ENCODE data around the gene MYBPC3. TPM values are rescaled to one million over a fixed set of nuclear protein-coding genes. Genes with fewer than 3 reads are reported as not detected.

The MYBPC3 gene
- polyA plus RNA-seq, 3 donors, result 0.03 to 7.8 TPM; not detected in 1

- peaks cover 88 to 100% of the 10 kb centered on the region in 2 donors for H3K36me3 Mint-ChIP-seq
Measured at GRCh38 chr11:47302853-47303252, 49.6 kb downstream of the MYBPC3 start.

GRCh38 chr11:47299078-47299477, 53.4 kb downstream of the MYBPC3 start:
- Histone ChIP-seq H3K4me2 (replicated peaks; ENCODE audit: extremely low read depth, low read length, poor library complexity, severe bottlenecking) (no peak overlapping the region), H3K36me3 (replicated peaks in 1 of 2; ENCODE audit: control insufficient read depth in 1 of 2, insufficient read depth in 2 of 2, low read length in 2 of 2) (peaks cover 84 to 99% of the 10 kb centered on the region in 2 donors), H3K4me1 (ENCODE audit: control insufficient read depth in 1 of 2, insufficient read depth in 2 of 2, low read length in 2 of 2) (no peaks in the 10 kb centered on the region), H3K27ac (ENCODE audit: low read depth in 1 of 2, low read length in 2 of 2) (no peak overlapping the region), H3K9me3 (replicated peaks in 1 of 2; ENCODE audit: control insufficient read depth in 1 of 2, insufficient read depth in 1 of 2, low read length in 2 of 2) (peaks cover 0 to 4% of the 10 kb centered on the region in 2 donors), H2AFZ (ENCODE audit: insufficient read depth, low read depth, low read length, poor library complexity, severe bottlenecking) (no peak overlapping the region), H3K79me2 (ENCODE audit: insufficient read depth, low read length) (peaks cover 17% of the 10 kb centered on the region), H3K4me3 (replicated peaks in 1 of 3; ENCODE audit: low read depth in 2 of 3, low read length in 3 of 3) (no peak overlapping the region), H4K20me1 (ENCODE audit: insufficient read depth, low read length) (peaks cover 35% of the 10 kb centered on the region), H3K9ac (ENCODE audit: insufficient read depth, low read length, poor library complexity, severe bottlenecking) (no peak overlapping the region), H3K27me3 (ENCODE audit: control insufficient read depth in 2 of 2, insufficient read depth in 2 of 2, low read length in 2 of 2) (no peaks in the 10 kb centered on the region)
- DNase-seq, result no peak
- Mint-ChIP-seq H3K27ac (no peak overlapping the region), H3K27me3 (ENCODE audit: low read depth in 3 of 3) (peaks cover 0 to 3% (median 0%) of the 10 kb centered on the region in 3 donors), H3K4me3 (no peak overlapping the region), H3K9me3 (peaks cover 9 to 17% (median 11%) of the 10 kb centered on the region in 7 donors), H3K4me1 (no peaks in the 10 kb centered on the region), H3K36me3 (peaks cover 84 to 95% of the 10 kb centered on the region in 2 donors)
- TF ChIP-seq, protein P1, sequence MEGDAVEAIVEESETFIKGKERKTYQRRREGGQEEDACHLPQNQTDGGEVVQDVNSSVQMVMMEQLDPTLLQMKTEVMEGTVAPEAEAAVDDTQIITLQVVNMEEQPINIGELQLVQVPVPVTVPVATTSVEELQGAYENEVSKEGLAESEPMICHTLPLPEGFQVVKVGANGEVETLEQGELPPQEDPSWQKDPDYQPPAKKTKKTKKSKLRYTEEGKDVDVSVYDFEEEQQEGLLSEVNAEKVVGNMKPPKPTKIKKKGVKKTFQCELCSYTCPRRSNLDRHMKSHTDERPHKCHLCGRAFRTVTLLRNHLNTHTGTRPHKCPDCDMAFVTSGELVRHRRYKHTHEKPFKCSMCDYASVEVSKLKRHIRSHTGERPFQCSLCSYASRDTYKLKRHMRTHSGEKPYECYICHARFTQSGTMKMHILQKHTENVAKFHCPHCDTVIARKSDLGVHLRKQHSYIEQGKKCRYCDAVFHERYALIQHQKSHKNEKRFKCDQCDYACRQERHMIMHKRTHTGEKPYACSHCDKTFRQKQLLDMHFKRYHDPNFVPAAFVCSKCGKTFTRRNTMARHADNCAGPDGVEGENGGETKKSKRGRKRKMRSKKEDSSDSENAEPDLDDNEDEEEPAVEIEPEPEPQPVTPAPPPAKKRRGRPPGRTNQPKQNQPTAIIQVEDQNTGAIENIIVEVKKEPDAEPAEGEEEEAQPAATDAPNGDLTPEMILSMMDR (IDR thresholded peaks at IDR 0.05), result no peak
- intact Hi-C loops (cut with micrococcal nuclease), result no loop called here
- WGBS (ENCODE audit: insufficient coverage), result no CpG with 5 or more reads among the region's 3 CpGs

More at GRCh38 chr11:47302853-47303252, 49.6 kb downstream of the MYBPC3 start:
- Mint-ChIP-seq H3K27me3 (ENCODE audit: low read depth in 3 of 3) (peaks cover 0 to 3% (median 0%) of the 10 kb centered on the region in 3 donors), H3K4me3 (no peak overlapping the region), H3K27ac (peak overlapping the region in 1 of 7 donors; percentile 46), H3K4me1 (no peaks in the 10 kb centered on the region), H3K9me3 (peaks cover 9 to 17% (median 11%) of the 10 kb centered on the region in 7 donors)
- TF ChIP-seq, protein P1 (IDR thresholded peaks at IDR 0.05), result no peak
- no peak for DNase-seq
- Histone ChIP-seq H3K4me2 (replicated peaks; ENCODE audit: extremely low read depth, low read length, poor library complexity, severe bottlenecking) (no peak overlapping the region), H4K20me1 (ENCODE audit: insufficient read depth, low read length) (peaks cover 63% of the 10 kb centered on the region), H3K9ac (ENCODE audit: insufficient read depth, low read length, poor library complexity, severe bottlenecking) (no peak overlapping the region), H3K4me1 (ENCODE audit: control insufficient read depth in 1 of 2, insufficient read depth in 2 of 2, low read length in 2 of 2) (no peaks in the 10 kb centered on the region), H2AFZ (ENCODE audit: insufficient read depth, low read depth, low read length, poor library complexity, severe bottlenecking) (no peak overlapping the region), H3K27me3 (ENCODE audit: control insufficient read depth in 2 of 2, insufficient read depth in 2 of 2, low read length in 2 of 2) (no peaks in the 10 kb centered on the region), H3K9me3 (replicated peaks in 1 of 2; ENCODE audit: control insufficient read depth in 1 of 2, insufficient read depth in 1 of 2, low read length in 2 of 2) (peaks cover 0 to 4% of the 10 kb centered on the region in 2 donors), H3K27ac (ENCODE audit: low read depth in 1 of 2, low read length in 2 of 2) (no peak overlapping the region), H3K36me3 (replicated peaks in 1 of 2; ENCODE audit: control insufficient read depth in 1 of 2, insufficient read depth in 2 of 2, low read length in 2 of 2) (peaks cover 89 to 100% of the 10 kb centered on the region in 2 donors), H3K4me3 (replicated peaks in 1 of 3; ENCODE audit: low read depth in 2 of 3, low read length in 3 of 3) (no peak overlapping the region), H3K79me2 (ENCODE audit: insufficient read depth, low read length) (peaks cover 23% of the 10 kb centered on the region)
- intact Hi-C loops (cut with micrococcal nuclease), result loop anchor here in 1 of 2 donors (10.0 kb wide), 2 partner anchors 312 to 442 kb away; no protein-coding TSS in a partner anchor
- WGBS (ENCODE audit: insufficient coverage), result no CpG with 5 or more reads among the region's 1 CpG

All from CD14-positive monocyte (primary cell).